ENCODE measurements around the gene ITGAE.
"Not testable (repeated sequence)": the region's sequence is repeated elsewhere in the genome, so short reads cannot be mapped to it uniquely, and the experiment has no call there.

The ITGAE gene, protein sequence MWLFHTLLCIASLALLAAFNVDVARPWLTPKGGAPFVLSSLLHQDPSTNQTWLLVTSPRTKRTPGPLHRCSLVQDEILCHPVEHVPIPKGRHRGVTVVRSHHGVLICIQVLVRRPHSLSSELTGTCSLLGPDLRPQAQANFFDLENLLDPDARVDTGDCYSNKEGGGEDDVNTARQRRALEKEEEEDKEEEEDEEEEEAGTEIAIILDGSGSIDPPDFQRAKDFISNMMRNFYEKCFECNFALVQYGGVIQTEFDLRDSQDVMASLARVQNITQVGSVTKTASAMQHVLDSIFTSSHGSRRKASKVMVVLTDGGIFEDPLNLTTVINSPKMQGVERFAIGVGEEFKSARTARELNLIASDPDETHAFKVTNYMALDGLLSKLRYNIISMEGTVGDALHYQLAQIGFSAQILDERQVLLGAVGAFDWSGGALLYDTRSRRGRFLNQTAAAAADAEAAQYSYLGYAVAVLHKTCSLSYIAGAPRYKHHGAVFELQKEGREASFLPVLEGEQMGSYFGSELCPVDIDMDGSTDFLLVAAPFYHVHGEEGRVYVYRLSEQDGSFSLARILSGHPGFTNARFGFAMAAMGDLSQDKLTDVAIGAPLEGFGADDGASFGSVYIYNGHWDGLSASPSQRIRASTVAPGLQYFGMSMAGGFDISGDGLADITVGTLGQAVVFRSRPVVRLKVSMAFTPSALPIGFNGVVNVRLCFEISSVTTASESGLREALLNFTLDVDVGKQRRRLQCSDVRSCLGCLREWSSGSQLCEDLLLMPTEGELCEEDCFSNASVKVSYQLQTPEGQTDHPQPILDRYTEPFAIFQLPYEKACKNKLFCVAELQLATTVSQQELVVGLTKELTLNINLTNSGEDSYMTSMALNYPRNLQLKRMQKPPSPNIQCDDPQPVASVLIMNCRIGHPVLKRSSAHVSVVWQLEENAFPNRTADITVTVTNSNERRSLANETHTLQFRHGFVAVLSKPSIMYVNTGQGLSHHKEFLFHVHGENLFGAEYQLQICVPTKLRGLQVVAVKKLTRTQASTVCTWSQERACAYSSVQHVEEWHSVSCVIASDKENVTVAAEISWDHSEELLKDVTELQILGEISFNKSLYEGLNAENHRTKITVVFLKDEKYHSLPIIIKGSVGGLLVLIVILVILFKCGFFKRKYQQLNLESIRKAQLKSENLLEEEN

GRCh38 chr17:3800362-3801271 is at the start of gene ITGAE:
TSS of gene ITGAE (minus strand) at chr17:3801188. CDS start at chr17:3801144, 44 bp downstream.
- DNase-seq: no peak

- peak; percentile 21 for DNase-seq
Measured at GRCh38 chr17:3848229-3848835, 47.3 kb upstream of the ITGAE start.

DNA sequence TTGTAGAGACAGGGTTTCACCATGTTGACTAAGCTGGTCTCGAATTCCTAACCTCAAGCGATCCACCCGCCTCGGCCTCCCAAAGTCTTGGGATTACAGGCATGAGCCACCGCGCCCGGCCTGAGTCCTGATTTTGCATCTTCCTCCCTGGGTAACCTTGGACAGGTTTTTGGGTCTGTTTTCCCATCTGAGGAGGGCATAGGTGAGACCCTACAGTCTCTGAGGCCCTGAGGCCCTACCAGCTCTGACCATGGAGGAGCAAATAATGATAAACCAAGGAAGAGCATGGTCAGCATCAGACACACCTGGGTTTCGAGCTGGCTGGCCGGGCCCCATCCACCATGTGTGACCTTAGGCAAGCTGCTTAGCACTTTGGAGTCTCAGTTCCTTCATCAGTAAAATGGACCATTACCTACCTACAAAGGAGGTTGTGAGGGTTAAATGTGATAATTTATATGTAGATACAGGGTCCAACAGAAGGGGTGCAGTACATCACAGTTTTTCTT is 46.2 kb upstream of the ITGAE start:
- peak; percentile 22 for DNase-seq

DNA sequence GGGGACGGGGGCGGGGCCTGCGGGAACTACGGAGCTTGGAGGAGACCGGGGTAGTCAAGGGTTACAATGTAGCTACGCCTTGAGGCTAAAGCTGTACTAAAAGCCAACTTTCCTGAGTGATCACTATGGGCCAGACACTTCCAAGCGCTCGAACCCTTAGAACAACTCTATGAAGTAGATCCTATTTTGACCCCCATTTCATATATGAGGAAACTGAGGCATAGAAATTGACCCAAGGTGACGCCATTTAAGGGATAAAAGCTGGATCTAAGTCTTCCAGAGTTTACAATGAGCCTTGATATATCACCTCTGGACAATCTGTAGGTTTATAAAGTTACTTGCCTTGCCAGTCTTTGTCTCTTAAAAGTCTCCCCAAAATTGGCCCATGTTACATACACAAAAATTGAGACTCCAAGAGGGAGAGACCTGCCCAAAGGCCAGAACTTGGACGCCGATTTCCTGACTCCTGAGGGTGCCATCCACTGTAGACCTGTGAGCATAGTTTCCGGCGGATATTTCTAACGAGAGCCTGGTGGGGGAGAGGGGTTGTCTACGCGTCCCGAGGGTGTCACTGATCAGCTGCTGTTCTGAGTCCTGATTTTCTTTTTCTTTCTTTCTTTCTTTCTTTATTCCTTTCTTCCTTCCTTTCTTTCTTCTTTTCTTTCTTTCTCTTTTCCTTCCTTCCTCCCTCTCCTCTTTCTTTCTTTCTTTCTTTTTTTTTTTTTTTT is 45.6 kb upstream of the ITGAE start:
- peak; percentile 29 for DNase-seq

DNA sequence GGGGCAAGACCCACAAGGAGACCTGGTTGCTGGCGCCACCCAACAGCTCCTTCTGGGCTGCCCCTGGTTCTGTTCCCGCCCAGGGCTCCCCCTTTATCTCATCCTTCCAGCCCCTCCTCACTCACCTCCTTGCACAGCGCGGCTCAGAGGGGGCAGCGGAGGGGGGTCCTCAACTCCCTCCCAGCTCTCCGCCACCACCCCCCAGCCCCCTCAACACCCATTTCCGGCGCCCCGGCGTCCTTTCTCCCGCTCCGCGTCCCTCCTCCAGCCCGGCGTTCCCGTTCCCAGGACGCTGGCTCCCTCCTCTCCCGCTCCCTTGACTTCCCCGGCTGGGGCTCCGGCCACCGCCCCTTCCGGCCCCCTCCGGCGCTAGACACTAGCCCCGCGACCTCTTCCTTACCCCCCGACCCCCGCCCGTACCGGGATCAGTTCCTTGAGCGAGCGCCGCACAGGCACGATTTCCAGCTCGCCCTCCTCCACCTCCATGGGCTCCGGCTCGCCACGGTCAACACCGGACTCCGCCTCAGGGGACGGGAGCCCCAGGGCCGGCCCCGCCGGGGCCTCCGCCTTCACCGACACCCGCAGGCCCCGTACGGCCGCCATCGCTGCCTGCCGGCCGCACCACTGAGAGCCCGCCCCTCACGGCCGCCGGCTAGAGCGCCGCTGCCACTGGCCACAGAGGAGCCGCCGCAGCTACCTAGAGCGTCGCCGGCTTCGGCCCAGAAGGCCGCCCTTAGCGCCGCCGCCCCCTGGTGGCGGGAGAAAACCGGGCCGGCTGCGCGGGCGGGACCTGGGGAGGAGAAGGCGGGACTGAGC is 44.8 kb upstream of the ITGAE start, which contains the start of gene NCBP3:
Gene NCBP3, minus strand, starts transcription at position 626 of the 816 bp plus-strand sequence. Its CDS starts 23 bp downstream, at position 603.
- peak; percentile 93 for DNase-seq

GRCh38 chr17:3845291-3845620 is 44.3 kb upstream of the ITGAE start:
- DNase-seq: peak; percentile 51

DNA sequence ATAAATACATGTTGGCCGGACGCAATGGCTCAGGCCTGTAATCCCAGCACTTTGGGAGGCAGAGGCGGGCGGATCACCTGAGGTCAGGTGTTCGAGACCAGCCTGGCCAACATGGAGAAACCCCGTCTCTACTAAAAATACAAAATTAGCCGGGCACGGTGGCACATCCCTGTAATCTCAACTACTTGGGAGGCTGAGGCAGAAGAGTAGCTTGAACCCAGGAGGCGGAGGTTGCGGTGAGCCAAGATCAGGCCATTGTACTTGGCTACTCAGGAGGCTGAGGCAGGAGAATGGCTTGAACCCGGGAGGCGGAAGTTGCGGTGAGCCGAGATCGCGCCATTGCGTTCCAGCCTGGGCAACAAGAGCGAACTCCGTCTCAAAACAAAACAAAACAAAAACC is 43.6 kb upstream of the ITGAE start:
- DNase-seq: not testable (repeated sequence)

GRCh38 chr17:3843935-3844516 is 43.0 kb upstream of the ITGAE start:
- DNase-seq: no peak

GRCh38 chr17:3838206-3838605 is 37.2 kb upstream of the ITGAE start:
- DNase-seq: no peak

GRCh38 chr17:3836551-3836950 is 35.6 kb upstream of the ITGAE start:
- no peak for DNase-seq

- DNase-seq: no peak
Measured at GRCh38 chr17:3835410-3836229, 34.6 kb upstream of the ITGAE start.

DNA sequence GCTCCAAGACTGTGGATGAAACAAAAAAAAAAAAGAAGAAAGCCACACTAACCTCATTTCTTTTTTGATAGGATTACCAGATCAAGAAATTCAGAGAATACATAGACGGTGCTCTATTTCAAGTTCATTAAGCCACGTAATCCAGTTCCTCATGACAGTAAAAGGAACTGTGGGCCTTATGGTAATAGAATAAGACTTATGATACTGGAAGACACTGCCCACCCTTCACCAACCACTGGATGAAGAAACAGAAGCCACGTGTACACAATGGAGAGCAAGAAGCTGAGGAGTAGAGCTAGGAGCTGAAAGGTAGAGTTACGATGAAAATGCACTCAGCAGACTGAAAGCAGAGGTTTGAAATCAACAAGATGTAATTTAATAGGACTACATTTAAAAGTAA is 33.8 kb upstream of the ITGAE start:
- DNase-seq: no peak

DNA sequence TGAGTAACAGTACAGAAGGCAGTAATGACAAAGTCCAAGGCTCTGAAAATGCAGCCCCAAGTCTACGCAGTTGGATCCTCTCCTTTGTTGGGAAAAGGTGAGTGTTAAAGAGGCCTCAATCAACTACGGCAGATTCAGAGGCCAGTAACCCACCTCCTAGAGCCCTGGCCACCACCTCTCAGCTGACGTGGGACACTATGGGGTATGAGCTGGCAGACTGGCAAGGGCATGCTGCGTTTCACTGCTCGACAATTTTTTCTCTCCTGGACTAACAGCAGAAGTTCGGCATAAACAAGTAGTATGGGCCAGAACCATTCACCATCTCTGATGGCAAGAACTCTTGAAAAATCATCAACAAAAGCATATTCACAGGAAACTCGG is 27.9 kb upstream of the ITGAE start:
- DNase-seq: no peak

- DNase-seq: no peak
Measured at GRCh38 chr17:3828151-3828851, 27.3 kb upstream of the ITGAE start.

- DNase-seq: peak; percentile 61
Measured at GRCh38 chr17:3827124-3827773, 26.3 kb upstream of the ITGAE start.

- DNase-seq: no peak
Measured at GRCh38 chr17:3826191-3826590, 25.2 kb upstream of the ITGAE start.

DNA sequence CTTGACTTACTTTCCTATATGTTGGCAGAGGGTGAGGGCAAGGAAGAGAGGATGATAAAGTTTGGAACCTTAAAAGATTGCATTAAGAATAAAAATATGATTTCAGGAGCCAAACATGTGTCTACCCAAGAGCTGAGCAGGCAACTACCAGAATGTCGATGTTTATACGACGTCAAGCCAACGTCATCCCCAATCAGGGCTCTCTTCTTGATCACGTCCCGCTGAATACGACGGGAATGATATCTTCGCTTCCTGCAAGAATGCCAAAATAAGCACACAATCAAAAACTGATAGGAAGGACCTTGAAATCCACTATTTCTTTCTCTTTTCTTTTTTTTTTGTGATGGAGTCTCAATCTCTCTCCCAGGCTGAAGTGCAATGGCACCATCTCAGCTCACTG is 20.1 kb upstream of the ITGAE start:
- no peak for DNase-seq
